NCI-H446 (cell line): ENCODE data around the gene TBC1D14.

Source experiments
- DNase-seq, 2 experiments: peaks; one replicate each; lab custom pipeline; 2025; lab: John Stamatoyannopoulos, UW

TBC1D14 gene

DNA sequence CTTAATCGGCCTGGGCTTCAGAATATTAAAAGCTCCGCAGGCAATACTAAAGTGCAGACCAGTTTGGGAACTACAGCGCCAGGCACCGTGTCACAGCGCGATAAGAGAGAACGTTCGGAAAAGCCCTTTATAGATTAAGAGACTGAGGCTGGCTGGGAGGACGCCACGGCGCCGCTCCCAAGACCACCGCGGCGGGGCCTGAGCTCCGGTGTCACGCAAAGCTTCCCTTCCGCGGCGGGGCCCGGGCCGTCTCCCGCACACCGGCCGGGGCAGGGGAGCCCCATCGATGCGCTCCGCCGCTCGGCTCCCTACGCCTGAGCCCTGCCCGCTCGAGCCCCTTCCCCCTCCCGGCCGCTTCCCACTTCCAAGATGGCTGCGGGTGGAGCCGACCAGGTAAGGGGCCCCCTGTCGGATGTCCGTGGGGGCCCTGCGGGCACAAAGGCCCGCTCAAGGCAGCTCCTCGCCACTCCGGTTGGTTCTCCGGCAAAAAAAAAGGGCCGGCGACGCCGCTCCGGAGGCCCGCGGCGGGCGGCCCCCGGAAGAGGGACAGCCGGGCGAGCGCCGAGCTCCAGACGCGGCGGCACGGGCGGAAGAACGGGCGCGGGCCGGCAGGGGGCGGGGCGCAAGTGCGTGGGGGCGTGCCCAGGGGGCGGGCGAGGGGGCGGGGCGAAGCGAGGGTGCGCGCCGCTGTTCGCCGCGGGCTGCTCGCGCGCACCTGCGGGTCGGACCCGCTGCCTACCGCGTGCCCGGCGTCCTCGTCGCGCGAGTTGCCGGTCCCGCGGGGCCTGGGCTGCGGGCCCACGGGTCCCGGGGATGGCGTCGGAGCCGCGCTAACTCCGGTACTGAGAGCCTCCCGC, at the start of gene TBC1D14:
Gene TBC1D14 (plus strand): TSS at position 714 of the 857 bp plus-strand sequence. CDS start 13,564 bp downstream, outside the sequence.
- DNase-seq, result peak; percentile 59 to 78

GRCh38 chr4:6868386-6868785, 41.2 kb upstream of the TBC1D14 start:
- DNase-seq, result no peak

DNA sequence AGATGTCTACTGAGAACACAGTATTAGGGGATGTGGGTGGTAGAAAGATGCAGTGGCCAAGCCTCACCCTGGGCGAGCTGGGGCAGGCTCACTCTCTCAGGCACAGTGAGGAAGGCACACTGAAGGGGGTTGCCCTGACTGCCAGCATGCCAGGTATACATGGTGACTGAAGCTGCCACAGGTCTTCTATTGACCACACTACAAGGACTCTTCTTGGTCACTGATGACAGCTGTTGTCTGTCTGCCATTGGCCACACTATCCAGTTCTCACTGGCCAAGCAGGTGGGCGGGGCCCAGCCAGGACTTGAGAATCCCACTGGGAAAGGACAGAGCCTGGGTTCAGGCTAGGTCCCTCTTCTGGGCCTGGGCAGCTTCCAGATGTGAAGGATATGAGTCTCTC, 39.7 kb upstream of the TBC1D14 start:
- DNase-seq, result no peak

GRCh38 chr4:6873291-6873690, 36.3 kb upstream of the TBC1D14 start:
- DNase-seq, result no peak

GRCh38 chr4:6873792-6874461, 35.7 kb upstream of the TBC1D14 start:
- DNase-seq, result peak in 1 of 2 experiments; percentile 34

DNA sequence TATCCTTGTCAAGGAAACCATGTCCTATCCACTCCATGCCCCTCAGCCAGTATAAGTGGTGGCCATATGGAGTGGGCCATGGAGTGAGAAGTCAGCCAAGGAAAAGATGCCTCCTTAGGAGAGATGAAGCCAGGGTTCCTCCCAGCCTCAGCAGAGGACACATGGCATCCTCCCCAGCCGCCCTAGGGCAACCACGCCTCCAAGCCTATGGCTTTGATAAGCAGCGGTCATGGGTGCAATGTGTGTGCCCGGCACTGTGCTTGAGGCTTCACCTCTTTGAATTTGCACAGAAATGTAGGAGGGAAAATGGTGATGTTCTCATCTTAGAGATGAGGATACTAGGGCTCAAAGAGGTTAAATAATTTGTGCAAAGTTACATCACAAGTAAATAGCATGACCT, 34.6 kb upstream of the TBC1D14 start:
- no peak for DNase-seq

DNA sequence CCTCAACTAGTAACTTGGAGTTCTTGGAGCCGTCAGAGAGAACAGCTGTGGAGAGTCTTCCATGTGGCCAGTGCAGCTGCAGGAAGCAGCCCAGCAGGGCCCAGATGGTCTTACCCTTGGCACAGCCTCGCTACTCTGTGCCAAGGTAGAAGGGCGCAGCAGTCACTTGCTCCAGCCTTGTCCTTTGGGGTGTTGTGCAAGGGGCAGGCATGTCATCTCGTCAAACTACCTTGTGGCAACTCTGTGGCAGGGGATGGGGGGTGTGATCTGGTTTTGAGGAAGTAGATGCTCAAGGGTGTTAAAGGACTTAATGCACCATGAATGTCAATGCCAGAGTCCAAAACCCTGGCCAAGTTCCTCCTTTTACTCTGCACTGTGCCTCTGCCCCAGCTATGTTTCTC, 34.2 kb upstream of the TBC1D14 start:
- peak in 1 of 2 experiments; percentile 32 for DNase-seq

GRCh38 chr4:6876440-6876839, 33.2 kb upstream of the TBC1D14 start:
- DNase-seq, result no peak

- DNase-seq, result no peak
These were observed 32.6 kb upstream of the TBC1D14 start for GRCh38 chr4:6877067-6877466.

DNA sequence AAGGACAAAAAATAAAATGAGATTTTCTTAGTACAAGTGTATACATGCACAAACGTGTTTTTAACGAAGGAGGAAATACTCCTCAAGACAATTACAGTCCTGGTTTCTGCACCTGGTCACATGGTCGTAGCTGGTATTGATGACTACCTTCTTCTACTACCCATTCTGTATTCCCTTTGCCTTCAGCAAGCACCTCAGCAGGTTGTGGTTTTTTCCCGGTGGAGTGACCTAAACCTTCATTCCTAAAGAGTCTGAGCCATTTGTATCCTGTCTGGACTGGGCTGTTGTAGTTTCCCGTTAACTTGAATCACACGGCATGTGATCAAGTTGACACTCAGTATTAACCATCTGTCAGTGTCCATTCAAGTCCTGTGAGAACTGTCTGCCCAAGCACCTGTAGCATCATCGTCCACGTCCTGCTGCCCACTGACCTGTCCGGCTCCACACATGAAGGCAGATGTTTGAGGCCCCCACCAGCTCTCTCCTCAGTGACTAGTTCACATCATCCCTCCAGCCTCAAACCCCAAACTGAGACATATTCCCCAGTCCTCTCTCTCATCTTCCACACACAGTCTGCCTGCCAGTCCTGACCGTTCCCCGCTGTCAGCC, 31.1 kb upstream of the TBC1D14 start:
- DNase-seq, result no peak

DNA sequence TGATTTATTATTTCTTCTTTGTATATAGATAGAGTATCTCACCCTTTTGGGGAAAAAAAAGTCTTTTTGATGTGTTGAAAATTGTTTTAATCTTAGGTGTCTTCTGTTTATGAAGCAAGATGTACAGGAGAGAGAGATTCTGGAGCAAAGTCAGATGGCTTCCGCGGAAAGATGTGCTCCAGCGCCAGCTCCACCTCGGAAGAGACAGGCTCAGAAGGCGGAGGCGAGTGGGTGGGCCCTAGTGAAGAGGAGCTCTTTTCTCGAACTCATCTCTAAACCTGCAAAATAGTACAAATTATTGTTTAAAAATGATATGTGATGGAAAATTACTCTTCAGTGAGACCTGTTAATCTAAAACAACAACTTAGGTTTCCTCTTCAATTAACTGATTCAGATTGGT, 28.9 kb upstream of the TBC1D14 start:
- DNase-seq, result no peak

DNA sequence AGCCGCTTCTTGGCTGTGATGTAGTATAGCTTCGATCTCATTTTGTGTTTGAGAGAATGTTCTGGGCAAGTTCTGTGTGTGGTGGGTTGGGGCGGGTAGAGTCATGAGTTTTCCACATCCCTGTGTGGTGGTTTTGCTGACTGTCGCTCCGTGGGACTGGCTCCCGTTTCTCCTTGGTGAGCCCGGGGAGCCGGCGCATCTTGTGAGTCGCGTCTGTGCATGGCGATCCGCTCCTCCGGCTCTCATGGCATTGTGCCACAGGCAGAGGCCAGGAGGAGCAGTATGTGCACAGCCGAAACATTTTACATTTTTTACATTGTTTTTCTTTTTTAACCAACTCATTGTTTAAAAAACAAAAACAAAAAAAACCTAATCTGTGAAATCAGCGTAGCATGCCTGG, 27.7 kb upstream of the TBC1D14 start:
- no peak for DNase-seq

DNA sequence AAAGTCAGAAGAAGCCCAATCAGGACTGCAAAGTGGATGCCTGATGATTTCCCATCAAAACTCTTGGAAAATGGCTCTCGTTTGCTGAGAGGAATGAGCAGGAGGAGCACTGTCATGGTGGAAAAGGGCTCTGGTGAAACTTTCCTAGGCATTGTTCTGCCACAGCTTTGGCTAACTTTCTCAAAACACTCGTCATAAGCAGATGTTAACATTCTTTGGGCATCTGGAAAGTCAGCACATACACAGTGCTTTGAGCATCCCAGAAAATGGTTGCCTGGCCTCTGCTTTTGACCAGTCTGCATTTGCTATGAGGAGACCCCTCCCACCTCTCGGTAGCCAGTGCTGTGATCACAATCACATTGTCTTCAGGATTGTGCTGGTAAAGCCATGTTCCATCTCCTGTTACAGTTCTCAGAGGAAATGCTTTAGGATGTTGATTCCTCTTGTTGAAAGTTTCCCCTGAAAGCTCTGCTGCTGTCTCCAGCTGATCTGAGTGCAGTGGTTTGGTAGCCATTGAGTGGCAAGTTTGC, 25.2 kb upstream of the TBC1D14 start:
- DNase-seq, result no peak

DNA sequence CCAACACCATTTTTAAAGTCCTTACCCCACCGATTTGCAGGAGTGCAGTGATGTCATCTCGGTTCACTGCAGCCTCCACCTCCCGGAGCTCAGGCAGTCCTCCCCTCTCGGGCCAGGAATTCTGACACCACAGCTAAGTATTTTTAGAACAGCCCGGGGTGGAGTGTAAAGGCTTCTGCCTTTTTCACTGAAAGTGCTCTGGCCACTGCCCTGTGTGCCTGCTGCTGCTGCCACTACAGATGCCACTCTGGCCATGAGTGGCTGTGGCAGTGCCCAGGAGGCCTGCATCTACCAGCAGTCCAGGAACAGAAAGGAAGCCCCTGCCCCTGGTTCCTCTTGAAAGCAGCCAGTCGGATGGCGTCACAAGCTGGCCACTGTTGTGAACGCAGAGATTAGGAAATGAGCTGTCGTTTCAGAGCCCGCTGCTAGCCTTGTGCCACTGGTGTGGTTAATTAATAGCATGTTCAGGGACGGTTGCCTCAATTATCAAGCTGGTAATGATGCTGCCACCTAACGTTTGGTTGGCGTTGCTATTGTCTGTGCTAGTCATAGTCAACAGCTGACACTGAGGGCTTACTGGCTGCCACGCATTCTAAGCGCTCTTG, 23.6 kb upstream of the TBC1D14 start:
- DNase-seq, result no peak

DNA sequence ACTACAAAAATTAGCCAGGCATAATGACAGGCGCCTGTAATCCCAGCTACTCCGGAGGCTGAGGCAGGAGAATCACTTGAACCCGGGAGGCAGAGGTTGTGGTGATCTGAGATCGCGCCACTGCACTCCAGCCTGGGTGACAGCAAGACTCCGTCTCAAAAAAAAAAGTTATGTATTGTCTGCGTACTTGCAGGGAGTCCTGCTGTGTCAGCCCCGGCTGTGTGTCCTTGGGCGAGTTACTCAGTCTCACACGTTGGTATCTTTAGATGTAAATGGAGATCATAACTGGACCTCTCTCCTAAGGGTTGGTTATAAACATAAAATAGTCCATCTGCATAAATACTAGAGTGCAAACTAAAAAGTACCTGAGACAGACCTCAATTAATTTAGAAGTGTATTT, 22.7 kb upstream of the TBC1D14 start:
- no peak for DNase-seq

DNA sequence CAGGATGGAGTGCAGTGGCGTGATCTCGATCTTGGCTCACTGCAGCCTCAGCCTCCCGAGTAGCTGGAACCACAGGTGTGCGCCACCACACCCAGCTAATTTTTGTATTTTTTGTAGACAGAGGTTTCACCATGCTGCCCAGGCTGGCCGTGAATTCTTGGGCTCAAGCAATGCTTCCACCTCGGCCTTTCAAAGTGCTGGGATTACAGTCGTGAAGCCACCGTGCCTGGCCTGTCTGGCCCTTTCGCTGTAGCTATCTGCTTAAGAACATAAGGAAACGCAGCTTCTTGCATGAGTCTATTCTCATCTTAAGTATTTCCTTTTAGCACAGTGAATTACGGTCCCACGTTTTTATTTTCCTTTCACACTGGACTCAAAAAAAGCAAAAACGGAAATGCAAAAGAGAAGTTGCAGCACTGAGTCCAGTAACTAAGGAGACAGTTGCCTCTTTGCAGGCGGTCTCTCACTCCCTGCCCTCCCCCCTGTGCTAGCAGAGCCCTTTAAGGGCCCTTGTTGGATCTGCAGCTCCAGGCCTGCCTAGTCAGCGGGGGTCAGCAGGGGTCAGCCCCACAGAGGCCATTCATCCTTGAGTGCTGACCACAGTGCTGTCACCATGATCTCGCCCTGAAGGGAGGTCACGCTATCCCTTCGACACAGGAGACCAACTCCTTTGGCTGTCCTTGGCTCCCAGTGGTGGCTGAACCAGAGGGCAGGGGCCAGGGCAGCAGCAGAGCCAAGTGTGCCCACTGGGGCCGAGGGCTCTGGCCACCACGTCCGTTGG, 21.8 kb upstream of the TBC1D14 start:
- DNase-seq, result no peak

DNA sequence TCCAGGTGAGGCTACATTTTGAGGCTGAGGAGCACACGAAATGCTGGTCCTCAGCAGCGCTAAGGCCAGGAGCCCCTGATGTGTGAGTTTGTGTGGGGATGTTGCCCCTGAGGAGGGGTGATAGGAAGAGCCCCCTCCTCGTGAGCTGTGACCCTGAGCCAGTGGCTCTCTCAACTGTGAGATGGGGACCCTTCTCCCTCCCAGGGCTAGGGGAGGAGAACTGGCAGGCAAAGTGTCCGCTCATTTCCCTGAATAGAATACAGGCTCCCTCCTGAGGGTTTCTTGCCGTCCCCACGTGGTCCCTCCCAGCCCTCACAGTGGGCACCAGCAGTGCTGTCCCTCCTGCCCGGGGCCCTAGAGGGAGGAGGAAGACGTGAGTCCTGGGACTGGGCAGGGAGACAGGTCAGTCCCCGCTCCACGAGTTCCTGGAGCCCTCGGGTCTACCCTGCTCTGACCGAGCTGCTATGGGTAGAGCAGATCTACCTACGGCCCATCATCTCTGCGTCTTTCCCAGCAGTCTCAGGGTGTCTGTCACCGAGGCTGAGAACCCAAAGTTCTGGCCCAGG, 21.0 kb upstream of the TBC1D14 start:
- DNase-seq, result no peak

DNA sequence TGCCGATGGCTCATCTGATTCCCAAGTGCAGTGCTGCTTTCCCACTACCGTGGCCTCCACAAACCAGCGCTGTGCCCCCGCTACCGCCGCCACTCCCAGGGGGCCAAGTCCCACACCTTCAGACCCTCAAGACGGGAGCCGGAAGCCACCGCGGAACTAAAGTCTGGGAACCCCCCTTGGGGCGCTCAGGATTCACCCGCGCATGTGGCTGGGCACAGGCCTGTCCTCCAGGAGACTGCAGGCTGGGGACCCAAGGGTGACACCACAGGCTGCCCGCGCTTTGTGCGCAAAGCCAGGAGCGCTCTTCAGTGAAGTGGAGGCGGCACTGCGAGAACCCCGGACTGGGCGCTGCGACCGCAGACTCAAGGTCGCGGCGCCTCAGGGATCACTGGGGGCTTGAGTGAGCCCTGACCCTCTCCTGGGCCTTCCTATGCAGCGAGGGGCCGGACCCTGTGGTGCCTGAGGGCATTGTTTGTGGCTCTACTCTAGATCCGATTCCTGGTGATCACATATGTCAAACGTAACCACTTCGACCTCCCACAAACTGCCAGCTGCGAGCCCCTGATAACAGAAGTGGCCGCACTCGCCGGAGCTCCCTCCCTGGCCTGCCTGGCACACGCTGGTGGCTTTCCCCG, 20.4 kb upstream of the TBC1D14 start:
- DNase-seq, result no peak

DNA sequence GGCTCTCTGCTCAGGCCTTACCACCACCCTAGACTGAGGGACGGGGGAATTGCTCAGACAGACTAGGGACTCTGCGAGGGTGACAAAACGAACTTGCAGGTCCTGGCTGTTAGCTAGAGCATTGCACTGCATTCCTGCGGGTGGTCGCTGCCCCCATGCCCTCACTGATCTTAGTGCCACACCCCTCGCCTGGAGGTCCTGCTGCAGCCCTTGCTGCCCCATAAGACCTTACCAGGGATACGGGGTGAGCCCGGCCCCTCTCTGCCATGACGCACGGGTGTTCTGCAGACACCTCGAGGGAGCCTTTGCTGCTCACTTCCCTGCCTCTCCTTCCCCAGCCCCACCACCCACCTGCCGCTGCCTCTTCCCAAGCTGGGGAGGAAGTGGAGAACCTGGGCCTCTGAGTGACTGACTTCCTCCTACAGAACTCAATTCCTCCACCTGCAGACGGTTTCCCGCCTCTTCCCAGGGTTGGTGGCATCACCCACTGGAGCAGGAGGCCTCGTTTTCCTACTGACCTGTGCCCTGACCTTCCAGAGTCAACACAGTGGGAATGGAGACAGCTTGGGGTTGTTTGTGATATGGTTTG, 19.8 kb upstream of the TBC1D14 start:
- no peak for DNase-seq

DNA sequence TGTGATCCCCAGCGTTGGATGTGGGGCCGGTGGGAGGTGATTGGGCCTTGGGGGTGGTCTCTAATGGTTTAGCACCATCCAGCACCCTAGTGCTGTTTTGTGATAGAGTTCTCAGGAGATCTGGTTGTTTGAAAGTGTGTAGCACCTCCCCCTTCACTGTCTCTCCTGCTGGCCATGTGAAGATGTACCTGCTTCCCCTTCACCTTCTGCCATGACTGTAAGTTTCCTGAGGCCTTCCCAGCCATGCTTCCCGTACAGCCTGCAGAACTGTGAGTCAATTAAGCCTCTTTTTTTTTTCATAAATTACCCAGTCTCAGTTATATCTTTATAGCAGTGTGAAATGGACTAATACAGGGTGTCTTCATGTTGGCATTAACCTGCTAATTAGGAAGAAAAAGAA, 19.3 kb upstream of the TBC1D14 start:
- no peak for DNase-seq
